CD4-positive, alpha-beta T cell treated with Interleukin-4 for 4 hours (primary cell): ENCODE results near the gene TPP1.
A peak's percentile ranks its signal among the peaks of the same experiment; 100 is the strongest.

Experiments
- DNase-seq: peaks from one replicate; pipeline ENCODE4 v3.0.0-alpha.2; 2020

The TPP1 gene

GRCh38 chr11:6609502-6610015, 9.7 kb downstream of the TPP1 start:
- no peak for DNase-seq

DNA sequence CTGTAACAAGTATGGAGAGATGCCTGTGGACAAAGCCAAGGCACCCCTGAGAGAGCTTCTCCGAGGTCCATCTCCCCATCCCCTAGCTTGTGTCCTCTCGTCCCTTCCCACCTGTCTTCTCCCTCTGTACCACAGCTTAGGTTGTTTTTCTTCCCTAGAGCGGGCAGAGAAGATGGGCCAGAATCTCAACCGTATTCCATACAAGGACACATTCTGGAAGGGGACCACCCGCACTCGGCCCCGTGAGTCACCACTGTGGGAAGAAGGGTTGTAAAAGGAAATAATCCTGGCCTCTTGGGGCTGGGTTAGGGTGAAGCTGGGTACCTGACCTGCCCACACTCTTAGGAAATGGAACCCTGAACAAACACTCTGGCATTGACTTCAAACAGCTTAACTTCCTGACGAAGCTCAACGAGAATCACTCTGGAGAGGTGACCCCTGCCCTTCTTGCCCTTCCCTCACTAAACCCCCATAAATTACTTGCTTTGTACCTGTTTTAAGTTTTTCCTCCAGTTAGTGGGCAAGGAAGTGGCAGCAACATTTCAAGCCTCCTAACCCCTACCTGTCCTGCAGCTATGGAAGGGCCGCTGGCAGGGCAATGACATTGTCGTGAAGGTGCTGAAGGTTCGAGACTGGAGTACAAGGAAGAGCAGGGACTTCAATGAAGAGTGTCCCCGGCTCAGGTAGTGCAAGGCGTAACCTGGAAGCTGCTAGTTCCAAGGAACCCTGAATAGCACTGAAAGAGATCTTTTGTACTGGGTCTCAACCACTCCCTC, 10.3 kb downstream of the TPP1 start:
- no peak for DNase-seq

DNA sequence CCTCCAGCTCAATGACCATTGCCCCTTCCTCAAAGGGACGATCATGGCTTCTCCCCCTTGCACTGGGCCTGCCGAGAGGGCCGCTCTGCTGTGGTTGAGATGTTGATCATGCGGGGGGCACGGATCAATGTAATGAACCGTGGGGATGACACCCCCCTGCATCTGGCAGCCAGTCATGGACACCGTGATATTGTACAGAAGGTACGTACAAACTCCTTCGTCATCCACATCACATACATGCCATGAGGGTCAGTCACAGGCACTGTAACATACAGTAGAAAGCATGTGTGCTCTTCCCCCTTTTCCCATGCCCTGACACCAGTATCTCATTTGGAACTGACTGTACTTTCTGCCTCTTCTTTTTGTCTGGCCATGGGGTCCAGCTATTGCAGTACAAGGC, 11.2 kb downstream of the TPP1 start:
- no peak for DNase-seq

- no peak for DNase-seq
Measured at GRCh38 chr11:6607190-6607795, 11.9 kb downstream of the TPP1 start.

DNA sequence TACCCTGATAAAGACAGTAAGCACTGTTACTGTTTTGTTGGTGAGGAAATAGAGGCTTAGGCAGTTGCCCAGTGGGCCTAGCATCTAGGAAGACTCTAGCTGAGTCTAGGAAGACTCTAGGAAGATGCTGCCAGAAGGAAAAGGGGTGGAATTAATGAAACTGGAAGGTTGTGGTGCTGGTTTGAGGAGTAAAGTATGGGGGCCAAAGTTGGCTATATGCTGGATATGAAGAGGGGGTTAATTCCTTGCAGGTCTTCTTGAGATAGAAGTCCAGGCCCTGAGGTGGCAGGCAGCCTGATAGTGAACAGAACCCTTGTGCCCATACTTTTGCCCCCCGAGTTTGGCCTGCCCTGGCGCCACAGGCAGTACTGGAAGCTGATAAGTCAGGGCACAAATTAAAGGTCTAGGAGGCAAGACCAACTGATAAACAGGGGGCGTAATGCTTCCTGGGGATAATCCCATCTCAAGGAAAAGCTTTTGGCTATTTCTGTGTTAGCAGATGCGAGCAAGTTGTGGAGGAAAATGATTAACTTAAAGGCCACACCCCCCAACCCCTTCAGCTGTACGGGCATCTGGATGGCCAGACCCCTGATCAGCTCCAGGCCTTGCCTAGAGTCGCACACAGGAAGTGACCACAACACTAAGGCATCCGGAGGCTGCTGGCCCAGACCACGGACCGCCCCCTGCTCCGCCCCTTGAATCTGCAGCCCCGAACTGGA, 12.6 kb downstream of the TPP1 start:
- DNase-seq = peak; percentile 53

DNA sequence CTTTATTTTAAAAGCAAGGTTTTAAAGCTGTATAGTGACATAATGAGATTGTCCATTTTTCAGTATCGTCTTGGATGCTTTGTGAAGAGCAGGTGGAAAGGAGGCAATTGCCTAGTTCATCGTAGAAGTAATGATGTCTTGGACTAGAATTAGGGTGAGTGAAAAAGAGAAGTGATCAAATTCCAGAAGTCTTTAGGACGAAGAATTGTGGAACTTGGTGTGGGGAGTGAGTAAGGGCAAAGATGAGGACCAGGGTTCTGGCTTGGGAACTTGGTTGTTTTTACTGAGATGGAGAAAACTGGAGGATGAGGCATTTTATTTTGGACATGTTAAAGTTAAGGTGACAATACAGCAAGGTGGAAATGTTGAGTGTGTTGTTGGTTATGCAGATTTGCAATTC, 14.4 kb downstream of the TPP1 start:
- no peak for DNase-seq

DNA sequence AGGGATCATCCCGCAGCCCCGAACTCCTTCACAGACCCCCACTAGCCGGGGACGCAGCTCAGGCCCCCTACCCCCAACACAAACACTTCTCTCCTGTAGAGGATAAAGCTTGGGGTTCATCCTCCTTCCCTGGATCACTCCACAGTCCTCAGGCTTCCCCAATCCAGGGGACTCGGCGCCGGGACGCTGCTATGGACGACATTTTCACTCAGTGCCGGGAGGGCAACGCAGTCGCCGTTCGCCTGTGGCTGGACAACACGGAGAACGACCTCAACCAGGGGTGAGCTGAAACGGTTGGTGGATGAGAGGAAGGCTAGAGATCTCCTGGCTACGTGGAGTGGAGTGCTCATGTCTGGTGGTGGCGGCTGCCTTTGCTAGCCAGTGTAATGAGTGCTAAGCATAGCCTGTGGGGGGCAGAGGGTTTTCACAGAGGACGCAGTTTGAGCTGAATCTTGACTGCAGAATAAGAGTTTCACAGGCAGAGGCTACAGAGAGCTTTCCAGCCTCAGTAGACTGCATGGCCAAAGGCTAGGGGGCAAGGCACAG, 15.1 kb downstream of the TPP1 start:
- DNase-seq = peak; percentile 72

GRCh38 chr11:6603287-6604080, 15.7 kb downstream of the TPP1 start, which contains the start of the genes ILK and RRP8:
Gene ILK, plus strand, starts transcription at chr11:6603774. Its CDS starts 498 bp downstream, at chr11:6604272.
Gene RRP8, minus strand, starts transcription at chr11:6603616. Its CDS starts 114 bp downstream, at chr11:6603502.
- peak; percentile 93 for DNase-seq

GRCh38 chr11:6602096-6602940, 16.9 kb downstream of the TPP1 start:
- no peak for DNase-seq

- DNase-seq = no peak
Measured at GRCh38 chr11:6601041-6601461, 18.2 kb downstream of the TPP1 start.

- no peak for DNase-seq
Measured at GRCh38 chr11:6599881-6600390, 19.3 kb downstream of the TPP1 start.

GRCh38 chr11:6599449-6599848, 19.8 kb downstream of the TPP1 start:
- DNase-seq = no peak

DNA sequence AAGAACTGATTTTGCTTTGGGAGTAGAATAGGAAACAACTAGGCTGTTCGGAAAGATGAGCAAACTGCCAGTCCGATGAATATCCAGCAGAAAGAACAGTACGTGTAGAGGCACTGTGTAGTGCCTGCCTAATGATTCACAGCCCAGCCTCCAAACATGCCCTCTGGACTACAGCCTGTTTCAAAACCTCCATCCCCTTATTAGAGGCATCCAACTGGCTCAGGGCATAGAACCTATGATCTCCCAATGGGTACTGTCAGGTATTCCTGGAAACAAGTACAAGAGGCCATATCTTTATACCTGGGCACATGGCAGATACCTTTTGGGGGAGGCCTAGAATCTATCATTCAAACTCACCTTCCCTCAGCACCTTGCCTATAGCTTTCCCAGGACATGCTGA, 20.7 kb downstream of the TPP1 start:
- DNase-seq = no peak

DNA sequence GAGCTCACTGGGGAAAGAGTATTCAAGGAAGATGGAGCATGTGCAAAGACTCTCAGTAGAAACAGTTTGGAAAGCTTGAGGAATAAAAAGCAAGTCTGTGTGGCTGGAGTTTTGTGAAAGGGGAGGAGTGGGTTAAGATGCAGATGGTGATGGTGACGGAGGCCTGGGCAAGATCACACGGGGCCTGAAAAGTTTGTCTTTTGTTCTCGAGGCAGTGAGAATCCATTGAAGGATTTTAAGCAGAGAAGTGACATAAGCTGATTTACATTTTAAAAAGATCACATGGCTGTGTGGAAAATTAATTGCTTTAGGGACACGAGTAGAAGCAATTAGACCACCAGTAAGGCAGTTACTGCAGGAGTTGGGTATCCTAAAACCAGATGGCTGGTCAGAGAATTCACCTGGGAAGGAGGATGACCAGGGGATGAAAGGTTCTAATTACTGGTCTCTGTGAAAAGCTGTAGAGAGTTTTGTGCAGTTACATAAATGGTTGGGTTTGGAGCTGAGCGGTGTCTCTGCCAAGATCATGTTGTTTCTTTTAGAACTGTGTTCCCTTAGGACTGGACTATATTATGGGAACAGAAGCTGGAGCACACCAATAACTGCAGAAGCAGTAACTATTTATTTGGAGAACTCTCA, 22.9 kb downstream of the TPP1 start:
- DNase-seq = no peak

DNA sequence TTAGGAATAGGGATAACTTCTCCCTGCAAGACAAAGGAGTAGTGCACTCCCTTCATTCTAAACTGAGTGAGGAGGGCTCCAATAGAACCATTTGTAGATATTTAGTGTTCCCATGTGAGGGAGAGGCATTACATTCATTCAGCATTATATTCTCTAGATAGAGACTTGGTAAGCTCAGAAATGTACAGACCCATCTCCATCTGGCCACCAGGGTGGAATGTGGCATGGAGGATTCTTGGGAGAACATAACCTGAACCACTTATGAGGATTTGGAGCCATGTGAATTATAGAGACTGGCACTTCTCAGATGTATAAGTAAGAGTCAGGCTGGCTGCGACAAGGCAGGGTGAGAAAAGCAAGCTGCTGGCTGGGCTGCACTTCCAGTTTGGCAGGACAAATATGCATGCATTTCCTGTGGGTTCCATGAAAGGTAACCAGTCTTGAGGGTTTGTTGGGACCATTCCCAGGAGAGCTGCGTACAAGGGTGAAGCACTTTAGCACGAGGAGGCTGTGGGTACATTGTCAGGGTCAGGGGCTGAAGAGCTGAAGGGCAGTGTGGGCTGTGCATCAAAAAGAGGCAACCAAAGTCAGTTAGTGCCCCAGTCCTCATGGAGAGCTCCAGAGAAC, 25.0 kb downstream of the TPP1 start:
- no peak for DNase-seq

GRCh38 chr11:6588018-6588417, 31.2 kb downstream of the TPP1 start:
- no peak for DNase-seq

DNA sequence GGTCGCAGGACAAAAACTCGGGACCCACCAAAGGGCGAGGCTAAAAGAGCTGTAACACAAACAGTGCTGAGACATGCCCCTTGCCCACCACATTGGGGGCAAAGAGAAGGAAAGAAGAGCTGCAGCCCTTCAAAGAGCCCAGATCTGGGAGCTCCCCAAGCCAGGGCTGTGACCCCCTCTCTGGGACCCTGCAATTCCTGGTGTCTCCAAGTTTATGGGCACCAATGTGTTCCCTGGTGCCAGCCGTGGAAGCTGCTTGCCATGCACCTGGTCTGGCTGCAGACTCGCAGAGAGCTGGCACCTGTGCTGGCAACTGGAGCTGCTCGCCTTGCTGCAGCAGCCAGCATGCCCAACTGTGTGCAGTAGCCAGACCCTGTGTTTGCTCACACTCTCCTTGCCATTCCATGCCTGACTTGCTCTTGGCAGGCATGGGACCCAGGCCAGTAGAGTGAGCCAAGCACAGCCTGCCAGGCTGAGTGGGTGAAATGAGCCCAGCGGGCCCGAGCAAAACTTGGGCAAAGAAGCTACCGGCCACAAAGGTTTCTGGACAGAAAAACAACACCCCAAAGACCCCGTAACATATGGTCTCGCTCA, 31.8 kb downstream of the TPP1 start:
- no peak for DNase-seq

- DNase-seq = no peak
Measured at GRCh38 chr11:6586434-6587359, 32.5 kb downstream of the TPP1 start.

DNA sequence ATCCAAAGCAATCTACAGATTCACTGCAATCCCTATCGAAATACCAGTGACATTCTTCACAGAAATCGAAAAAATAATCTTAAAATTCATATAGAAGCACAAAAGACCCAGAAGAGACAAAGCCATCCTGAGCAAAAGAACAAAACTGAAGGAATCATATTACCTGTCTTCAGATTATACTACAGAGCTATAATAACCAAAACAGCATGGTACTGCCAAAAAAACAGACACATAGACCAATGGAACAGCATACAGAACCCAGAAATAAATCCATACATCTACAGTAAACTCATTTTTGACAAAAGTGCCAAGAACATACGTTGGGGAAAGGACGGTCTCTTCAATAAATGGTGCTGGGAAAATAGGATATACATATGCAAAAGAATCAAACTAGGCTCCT, 34.7 kb downstream of the TPP1 start:
- no peak for DNase-seq
